Liver (tissue), 9 donors: Measurements from ENCODE around the gene ARGLU1. TPM values are rescaled to one million over a fixed set of nuclear protein-coding genes. Genes with fewer than 3 reads are reported as not detected.

Experiments
- DNase-seq: peaks from one replicate; pipeline ENCODE4 v3.0.0-alpha.2; 2017; ENCODE audit warnings: low spot score
- H3K27ac ChIP-seq, 2 donors: one replicate each; pipeline ENCODE4 v1.7.0; 2013; ENCODE audit warnings: inconsistent platforms in 2 of 2, low read length in 2 of 2, control low read depth in 1 of 2, low read depth in 1 of 2, mild to moderate bottlenecking in 1 of 2
- H3K27me3 ChIP-seq, 4 donors: one replicate each; pipeline versions ENCODE4 v1.6.1 to v1.7.0; 2013; ENCODE audit warnings: low read length in 3 of 4, inconsistent platforms in 1 of 4, mild to moderate bottlenecking in 1 of 4, moderate library complexity in 1 of 4; ENCODE audit not compliant: control insufficient read depth in 4 of 4, insufficient read depth in 4 of 4
- H3K36me3 ChIP-seq, 4 donors: one replicate each; pipeline versions ENCODE4 v1.6.1 to v1.7.0; 2013; ENCODE audit warnings: low read length in 3 of 4, mild to moderate bottlenecking in 3 of 4, low read depth in 1 of 4, moderate library complexity in 1 of 4; ENCODE audit not compliant: control insufficient read depth in 4 of 4, insufficient read depth in 3 of 4
- H3K4me1 ChIP-seq, 4 donors: one replicate each; pipeline versions ENCODE4 v1.6.1 to v1.7.0; 2013; ENCODE audit warnings: low read length in 3 of 4, mild to moderate bottlenecking in 3 of 4, moderate library complexity in 1 of 4; ENCODE audit not compliant: control insufficient read depth in 4 of 4, insufficient read depth in 4 of 4
- H3K4me3 ChIP-seq, 3 donors: one replicate each; pipeline versions ENCODE4 v1.6.1 to v1.7.0; 2013; ENCODE audit warnings: low read length in 3 of 3, control low read depth in 1 of 3, low read depth in 1 of 3, mild to moderate bottlenecking in 1 of 3
- H3K9ac ChIP-seq, 2 donors: one replicate each; pipeline ENCODE4 v1.7.0; 2013; ENCODE audit warnings: low read length in 2 of 2, mild to moderate bottlenecking in 2 of 2, moderate library complexity in 2 of 2, control low read depth in 1 of 2, low read depth in 1 of 2
- H3K9me3 ChIP-seq, 4 donors: one replicate each; pipeline versions ENCODE4 v1.6.1 to v1.7.0; 2013; ENCODE audit warnings: low read length in 3 of 4; ENCODE audit not compliant: control insufficient read depth in 4 of 4
- ATF3 ChIP-seq: IDR thresholded peaks from 2 replicates; pipeline ENCODE4 v1.6.1; 2016; ENCODE audit warnings: antibody characterized with exemption
- CTCF ChIP-seq: fragments of 150-350 bp; IDR thresholded peaks from 2 replicates; pipeline ENCODE4 v1.5.1; 2017; ENCODE audit warnings: improper control_type of control experiment, low read depth, low read length; ENCODE audit not compliant: missing input control
- EGR1 ChIP-seq, 2 donors: IDR thresholded peaks; 2 replicates each; pipeline ENCODE4 v1.6.1; 2016 to 2018; ENCODE audit warnings: antibody characterized with exemption in 2 of 2, low read depth in 2 of 2
- FOXA2 ChIP-seq: IDR thresholded peaks from 2 replicates; pipeline ENCODE4 v1.6.1; 2016; ENCODE audit warnings: antibody characterized with exemption
- HNF4A ChIP-seq, 2 donors: conservative IDR thresholded peaks; 2 replicates each; pipeline ENCODE4 v1.6.1; 2016; ENCODE audit warnings: antibody characterized with exemption in 2 of 2, mild to moderate bottlenecking in 2 of 2
- HNF4G ChIP-seq: IDR thresholded peaks from 2 replicates; pipeline ENCODE4 v1.6.1; 2016; ENCODE audit warnings: antibody characterized with exemption
- JUND ChIP-seq, 2 donors: IDR thresholded peaks; 2 replicates each; pipeline ENCODE4 v1.6.1; 2016; ENCODE audit warnings: antibody characterized with exemption in 2 of 2
- MAX ChIP-seq: IDR thresholded peaks from 2 replicates; pipeline ENCODE4 v1.6.1; 2016; ENCODE audit warnings: antibody characterized with exemption
- NR2F2 ChIP-seq: IDR thresholded peaks from 2 replicates; pipeline ENCODE4 v1.6.1; 2016; ENCODE audit warnings: antibody characterized with exemption
- RAD21 ChIP-seq, 2 donors: IDR thresholded peaks; 2 replicates each; pipeline ENCODE4 v1.6.1; 2016; ENCODE audit warnings: antibody characterized with exemption in 2 of 2, mild to moderate bottlenecking in 2 of 2
- REST ChIP-seq: IDR thresholded peaks from 2 replicates; pipeline ENCODE4 v1.6.1; 2016; ENCODE audit warnings: antibody characterized with exemption, mild to moderate bottlenecking
- RXRA ChIP-seq, 2 donors: IDR thresholded peaks; 2 replicates each; pipeline ENCODE4 v1.6.1; 2017 to 2018; ENCODE audit warnings: antibody characterized with exemption in 2 of 2, mild to moderate bottlenecking in 1 of 2
- SP1 ChIP-seq: IDR thresholded peaks from 2 replicates; pipeline ENCODE4 v1.6.1; 2018; ENCODE audit warnings: antibody characterized with exemption, mild to moderate bottlenecking
- TAF1 ChIP-seq: conservative IDR thresholded peaks from 2 replicates; pipeline ENCODE4 v1.6.1; 2016; ENCODE audit warnings: antibody characterized with exemption, mild to moderate bottlenecking
- YY1 ChIP-seq: IDR thresholded peaks from 2 replicates; pipeline ENCODE4 v1.6.1; 2016; ENCODE audit warnings: antibody characterized with exemption, mild to moderate bottlenecking
- ZBTB33 ChIP-seq: IDR thresholded peaks from 2 replicates; pipeline ENCODE4 v1.6.1; 2016; ENCODE audit warnings: antibody characterized with exemption
- WGBS: extraction: QIAGEN DNeasy Blood & Tissue Kit; methylation state at CpG from one replicate; pipeline ENCODE4 v1.1.7; 2013; 5-methylcytosine and 5-hydroxymethylcytosine counted together
- polyA plus RNA-seq, 2 donors: library from polyadenylated mRNA; stranded (reverse) in 1 of 2; unstranded in 1 of 2; fragments of 200-250 nt in 1 of 2; fragments of >200 nt in 1 of 2; fragmentation: Nextera tagmentation in 1 of 2; extraction: Ambion mirVana in 1 of 2; gene quantifications; one replicate each; pipeline versions ENCODE4 v1.2.1 to v1.2.3, GENCODE V29; 2013 to 2015
- total RNA-seq, 2 donors: library from RNA; depleted of rRNA; stranded (reverse); fragments of >200 nt; gene quantifications; one replicate each; pipeline ENCODE4 v1.2.3, GENCODE V29; 2014
- donor health status: healthy.
- donor health status: healthy.
- donor health status: healthy.
- donor health status: healthy.
- donor health status: healthy.

ARGLU1 gene
- total and polyA plus RNA-seq, 4 donors = 16.7 to 50.8 (median 30.1) TPM

GRCh38 chr13:106532111-106532929 is 35.6 kb downstream of the ARGLU1 start:
- 31% methylated on average over 18 of the region's 18 CpGs for WGBS
- no peak for TF ChIP-seq NR2F2
- Histone ChIP-seq H3K36me3 (no peaks in the 10 kb centered on the region), H3K27me3 (peaks cover 0 to 14% (median 0%) of the 10 kb centered on the region in 4 donors), H3K27ac (no peak overlapping the region), H3K4me3 (peak overlapping the region in 2 of 3 donors; percentile 23 to 81), H3K9ac (no peak overlapping the region), H3K9me3 (no peaks in the 10 kb centered on the region), H3K4me1 (peaks cover 16 to 33% (median 22%) of the 10 kb centered on the region in 4 donors)
- no peak for DNase-seq

- peaks cover 16 to 27% (median 19%) of the 10 kb centered on the region in 4 donors for H3K4me1 ChIP-seq
- TF ChIP-seq EGR1 (IDR thresholded peaks at IDR 0.05; ENCODE audit: low read depth in 2 of 2) (no peak), NR2F2 (no peak), JUND (IDR thresholded peaks at IDR 0.05) (no peak), TAF1 (no peak), CTCF (no peak), ATF3 (no peak), RXRA (IDR thresholded peaks at IDR 0.05) (no peak), HNF4A (conservative IDR thresholded peaks at IDR 0.05) (no peak), REST (no peak), FOXA2 (no peak), MAX (no peak), RAD21 (IDR thresholded peaks at IDR 0.05) (no peak), SP1 (no peak), HNF4G (no peak), ZBTB33 (no peak), YY1 (no peak)
- no peaks in the 10 kb centered on the region for H3K36me3 ChIP-seq
- no peak overlapping the region for H3K27ac ChIP-seq
- H3K9me3 ChIP-seq = no peaks in the 10 kb centered on the region
- H3K27me3 ChIP-seq = peaks cover 0 to 16% (median 1%) of the 10 kb centered on the region in 4 donors
- no peak overlapping the region for H3K9ac ChIP-seq
- 54% methylated on average over 8 of the region's 8 CpGs for WGBS
- no peak overlapping the region for H3K4me3 ChIP-seq
- no peak for DNase-seq
These were observed 36.9 kb downstream of the ARGLU1 start for GRCh38 chr13:106530980-106531481.
